Fibroblast of skin of left biceps (primary cell): ENCODE results near the gene NHERF1.

ENCODE experiments used
- DNase-seq, 2 experiments: peaks; one replicate each; pipeline ENCODE4 v3.0.0-alpha.2; 2013; ENCODE audit warnings: low read depth in 2 of 2

Gene NHERF1

DNA sequence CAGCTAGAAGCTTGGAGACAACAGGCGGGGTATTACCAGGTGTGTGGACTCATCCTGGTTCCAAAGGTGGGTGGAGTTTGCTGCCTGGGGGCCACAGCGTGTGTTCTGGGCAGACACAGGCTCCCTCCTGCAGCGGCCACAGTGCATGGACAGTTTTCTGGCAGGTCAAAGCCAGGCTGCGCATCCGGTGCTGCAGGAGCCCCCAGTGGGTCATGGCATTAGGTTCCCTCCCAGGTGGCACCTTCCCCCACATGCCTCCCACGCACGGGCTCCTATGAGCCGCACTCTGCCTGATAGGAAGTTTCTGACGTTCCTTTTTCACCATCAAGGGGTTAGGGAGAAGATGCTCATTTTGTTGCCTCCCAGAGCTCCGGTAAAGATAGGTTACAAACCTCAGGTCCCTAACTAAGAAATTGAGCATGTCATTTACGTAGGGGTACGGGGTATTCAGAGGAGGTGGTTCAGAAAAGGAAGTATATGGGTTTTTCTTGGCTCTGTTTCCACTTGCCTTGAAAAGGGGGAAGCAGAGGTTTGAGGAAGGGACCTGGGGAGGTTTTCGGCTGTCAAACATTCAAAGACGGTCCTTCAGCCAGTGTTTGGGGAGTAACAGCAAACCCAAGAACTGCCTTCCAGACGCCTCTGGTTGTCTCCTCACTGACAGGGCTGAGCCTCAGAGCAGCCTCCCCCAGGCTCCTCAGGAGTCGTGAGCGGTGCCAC is 60.4 kb downstream of the NHERF1 start:
- no peak for DNase-seq

DNA sequence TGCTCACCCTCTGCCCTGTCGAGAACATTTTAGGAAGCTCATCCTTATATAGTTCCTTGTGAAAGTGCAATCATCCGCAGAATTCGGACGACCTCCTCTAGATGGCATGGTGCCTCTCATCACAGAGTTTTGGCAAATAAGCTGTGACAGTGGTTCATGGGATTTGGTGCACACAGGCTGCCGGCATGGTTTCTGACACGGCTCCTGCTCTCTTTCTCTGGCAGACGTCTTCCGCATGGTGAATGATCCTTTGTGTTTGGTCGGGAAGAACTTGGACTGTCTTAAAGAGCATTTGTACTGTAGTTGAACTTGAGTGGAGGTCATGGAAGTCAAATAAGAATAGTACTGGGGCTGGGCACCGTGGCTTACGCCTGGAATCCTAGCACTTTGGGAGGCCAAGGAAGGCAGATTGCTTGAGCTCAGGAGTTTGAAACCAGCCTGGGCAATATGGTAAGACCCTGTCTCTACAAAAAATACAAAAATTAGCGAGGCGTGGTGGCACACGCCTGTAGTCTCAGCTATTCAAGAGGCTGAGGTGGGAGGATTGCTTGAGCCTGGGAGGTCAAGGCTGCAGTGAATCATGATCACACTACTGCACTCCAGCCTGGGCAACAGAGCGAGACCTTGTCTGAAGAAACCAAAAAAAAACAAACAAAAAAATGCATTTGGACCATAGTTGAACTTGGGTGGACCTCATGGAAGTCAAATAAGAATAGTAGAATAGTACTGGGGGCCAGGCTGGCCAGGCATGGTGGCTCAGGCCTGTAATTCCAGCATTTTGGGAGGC is 62.5 kb downstream of the NHERF1 start:
- DNase-seq: no peak

DNA sequence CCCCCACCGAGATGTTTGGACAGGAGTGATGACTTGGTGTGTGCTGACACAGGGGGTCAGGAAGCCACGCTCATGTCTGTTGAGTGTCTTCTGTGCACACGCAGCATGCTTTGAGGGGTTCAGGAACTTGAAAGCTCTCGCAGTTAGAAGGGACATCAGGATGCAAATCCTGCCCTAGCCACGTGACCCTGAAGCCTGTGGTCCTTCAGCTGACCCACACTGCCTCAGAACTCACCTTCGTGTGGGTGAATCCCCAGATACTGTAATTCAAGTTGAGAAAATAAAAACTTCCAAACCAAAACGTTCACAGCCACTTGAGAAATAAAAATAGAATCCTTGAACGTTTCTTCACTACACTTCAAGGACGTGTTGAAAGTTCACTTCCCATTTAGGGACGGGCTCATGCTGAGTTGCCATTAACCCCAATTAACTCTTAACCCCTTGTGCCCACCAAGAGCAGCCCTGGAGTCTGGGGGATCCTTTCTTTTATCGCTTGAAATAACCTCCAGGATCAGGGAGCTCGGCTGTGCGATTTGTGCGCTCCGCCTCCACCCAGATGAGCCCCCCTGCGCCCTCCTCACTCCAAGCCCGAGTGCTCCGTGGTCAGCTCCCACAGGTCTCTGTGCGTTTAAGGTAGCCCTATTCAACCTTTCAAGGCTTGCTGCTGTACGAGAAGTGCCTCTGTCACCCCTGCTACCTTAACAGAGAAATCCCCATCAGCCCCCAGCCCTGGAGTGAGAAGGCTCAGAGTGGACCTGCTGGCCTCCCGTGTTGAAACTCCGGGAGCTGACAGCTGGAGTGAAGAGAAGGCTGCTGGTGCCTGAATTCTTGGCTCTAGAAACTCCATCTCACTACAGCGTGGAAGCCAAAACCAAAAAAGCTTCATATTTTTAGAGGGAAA is 63.9 kb downstream of the NHERF1 start:
- DNase-seq: no peak

DNA sequence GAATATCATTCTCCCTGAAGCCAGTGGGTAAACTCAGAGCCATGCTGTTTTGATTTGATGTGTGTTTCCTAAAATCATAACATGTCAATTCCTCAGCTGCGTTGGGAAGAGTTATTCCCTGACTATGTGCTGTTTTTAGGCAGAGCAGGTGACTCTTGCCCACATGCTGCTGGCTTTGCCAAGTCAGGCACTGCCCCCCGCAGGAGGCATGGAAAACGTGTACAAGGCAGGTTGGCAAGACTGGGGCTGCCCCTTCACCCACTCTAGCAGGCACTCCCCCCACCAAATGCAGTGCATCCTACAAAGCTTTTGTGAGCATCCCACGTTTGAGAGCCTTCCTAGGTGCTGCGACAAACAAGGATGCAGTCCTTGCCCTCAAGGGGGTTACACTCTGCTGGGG is 66.0 kb downstream of the NHERF1 start:
- DNase-seq: no peak

DNA sequence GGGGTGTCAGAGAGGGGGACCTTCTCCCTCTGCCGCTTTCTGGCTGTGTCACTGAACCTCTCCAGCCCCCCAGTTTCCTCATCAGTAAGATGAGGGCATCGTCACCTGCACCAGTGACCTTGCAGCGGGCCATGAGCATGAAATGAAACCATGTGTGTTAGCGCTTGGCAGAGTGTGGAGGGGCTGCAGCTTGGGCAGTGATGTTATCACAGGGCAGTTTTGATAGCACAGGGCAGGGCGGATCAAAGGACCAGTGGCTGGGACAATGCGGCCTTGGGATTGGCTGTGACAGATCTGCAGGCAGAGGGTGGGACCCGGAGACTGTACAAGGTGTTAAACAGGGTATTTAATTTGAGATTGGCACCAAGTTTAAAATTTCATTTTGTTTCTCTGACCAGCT is 66.6 kb downstream of the NHERF1 start:
- no peak for DNase-seq

DNA sequence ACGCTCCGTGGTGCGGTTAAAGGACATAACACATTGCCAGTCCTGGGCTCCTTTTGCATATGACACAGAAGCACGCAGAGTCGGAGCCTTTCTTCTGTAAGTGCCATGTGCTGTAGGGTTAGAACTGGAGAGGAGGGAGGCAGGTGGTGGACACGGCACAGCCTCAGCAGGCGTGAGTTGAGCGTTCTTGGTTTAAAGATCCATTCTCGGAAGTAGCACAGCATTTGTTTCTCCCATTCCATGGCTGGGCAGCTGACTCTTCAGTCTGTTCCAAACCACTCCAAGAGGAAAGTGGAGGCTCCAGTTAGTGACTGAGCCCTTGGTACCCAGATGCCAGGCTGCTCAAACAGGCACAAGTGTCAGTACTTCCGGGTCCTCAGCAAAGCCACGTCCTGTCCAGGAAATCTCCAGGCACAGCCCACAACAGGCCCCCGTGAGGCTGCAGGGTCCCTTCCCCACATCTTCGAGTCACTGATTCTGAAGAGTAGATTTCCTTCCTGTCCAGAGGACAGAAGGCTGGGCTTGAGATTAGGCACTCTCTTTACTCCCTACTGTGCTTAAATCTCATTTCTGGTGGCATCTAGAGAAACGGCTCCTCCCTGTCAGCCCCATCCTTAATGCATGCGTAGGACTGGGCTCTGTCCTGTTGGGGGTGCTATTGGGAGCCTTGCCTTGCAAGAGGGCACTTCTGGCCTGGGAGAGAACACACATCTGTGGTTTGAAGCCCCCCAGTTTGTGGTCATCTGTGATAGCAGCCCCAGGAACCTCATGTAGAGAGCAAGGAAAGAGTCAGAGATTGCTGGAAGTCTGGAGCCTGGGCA is 67.3 kb downstream of the NHERF1 start:
- no peak for DNase-seq

DNA sequence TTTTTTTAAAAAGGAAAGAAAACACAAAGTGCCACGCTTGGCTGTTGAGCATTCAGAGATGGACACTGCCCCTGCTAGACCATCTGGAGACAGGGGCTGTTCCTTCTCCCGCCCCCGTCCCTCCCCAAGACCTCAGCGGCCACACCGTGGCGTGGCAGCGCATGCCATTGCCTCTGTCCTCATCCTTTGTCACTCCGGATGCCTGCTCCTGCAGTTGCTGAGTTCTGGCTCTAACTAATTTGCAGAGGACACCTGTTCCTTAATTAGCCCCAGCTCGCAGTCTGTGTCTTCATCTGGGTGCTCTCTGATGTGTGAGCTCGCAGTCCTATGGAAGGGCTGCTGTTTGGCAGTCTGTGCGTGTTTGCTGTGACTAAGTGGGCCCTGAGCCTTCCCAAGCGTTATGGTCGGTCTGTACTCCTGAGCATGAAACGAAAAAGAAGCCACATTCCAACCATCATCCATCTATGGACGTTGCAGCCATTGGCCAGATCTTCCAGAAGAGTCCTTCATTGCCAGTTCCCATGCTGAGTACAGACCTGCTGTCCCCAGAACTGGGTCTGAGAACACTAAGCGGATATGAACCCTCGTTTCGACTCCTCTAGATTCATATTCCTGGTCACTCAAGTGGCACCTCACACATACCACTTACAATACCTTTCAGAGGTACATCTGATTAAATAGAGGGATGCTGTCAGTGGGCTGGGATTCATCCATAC is 68.6 kb downstream of the NHERF1 start:
- no peak for DNase-seq

DNA sequence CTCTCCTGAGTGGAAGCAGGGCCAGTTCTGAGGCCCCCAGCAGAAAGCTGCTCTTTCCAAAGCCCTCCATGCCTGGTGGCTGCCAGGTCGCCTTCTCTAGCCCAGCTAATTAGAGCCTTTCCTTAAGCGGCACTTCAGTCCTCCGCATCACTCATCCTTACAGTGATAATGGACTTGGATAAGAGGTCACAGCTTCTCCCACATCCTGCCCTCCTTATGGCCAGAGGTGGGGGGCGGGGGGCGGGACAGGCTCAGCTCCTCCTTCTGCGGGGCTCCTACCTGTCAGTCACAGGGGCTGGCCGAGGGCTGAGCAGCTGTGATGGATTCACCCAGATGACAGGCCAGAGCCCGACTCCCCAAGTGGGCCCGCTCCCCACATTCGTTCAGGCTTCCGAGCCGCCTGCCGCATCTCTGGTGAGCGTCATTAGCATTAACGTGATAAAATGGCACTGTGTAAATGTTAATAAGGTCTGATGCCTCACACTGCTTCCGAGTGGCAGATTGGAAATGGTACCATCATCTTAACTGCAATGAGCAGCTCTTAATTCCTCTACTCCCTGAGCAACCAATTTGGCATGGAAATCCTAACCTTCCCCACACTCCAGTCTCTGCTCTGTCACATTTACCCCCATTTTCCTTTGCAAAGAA is 70.0 kb downstream of the NHERF1 start:
- DNase-seq: no peak
